NT2/D1 (cell line): ENCODE data around the gene SLC25A36.
"Not testable (repeated sequence)": the region's sequence is repeated elsewhere in the genome, so short reads cannot be mapped to it uniquely, and the experiment has no call there.

Experiments
- DNase-seq: peaks from one replicate; pipeline ENCODE4 v3.0.0-alpha.2; 2011; ENCODE audit warnings: low read depth, low spot score
- H3K27me3 ChIP-seq: 2 replicates; pipeline ENCODE4 v1.6.0; 2011; ENCODE audit warnings: mild to moderate bottlenecking; ENCODE audit not compliant: insufficient read length, insufficient read depth
- H3K36me3 ChIP-seq: 2 replicates; pipeline ENCODE4 v1.6.1; 2011; ENCODE audit warnings: mild to moderate bottlenecking, low read length, mixed read lengths; ENCODE audit not compliant: insufficient read depth, insufficient read length
- H3K4me1 ChIP-seq: 2 replicates; pipeline ENCODE4 v1.5.1; 2011; ENCODE audit not compliant: insufficient read depth, insufficient read length
- H3K4me3 ChIP-seq: 2 replicates; pipeline ENCODE4 v1.5.1; 2011; ENCODE audit warnings: low read depth; ENCODE audit not compliant: insufficient read length
- H3K9ac ChIP-seq: 2 replicates; pipeline ENCODE4 v1.6.0; 2011; ENCODE audit warnings: low read depth; ENCODE audit not compliant: insufficient read length
- H3K9me3 ChIP-seq: 2 replicates; pipeline ENCODE4 v1.5.1; 2011; ENCODE audit warnings: mild to moderate bottlenecking, low read length; ENCODE audit not compliant: insufficient read depth
- SUZ12 ChIP-seq: IDR thresholded peaks from 2 replicates; pipeline ENCODE4 v1.6.1; 2011; ENCODE audit not compliant: insufficient read length, insufficient read depth; ENCODE audit errors: extremely low read depth
- YY1 ChIP-seq: IDR thresholded peaks from 2 replicates; pipeline ENCODE4 v1.6.1; 2011; ENCODE audit not compliant: insufficient read length, insufficient read depth
- ZNF274 ChIP-seq: IDR thresholded peaks from 2 replicates; pipeline ENCODE4 v1.6.1; 2011; ENCODE audit warnings: mild to moderate bottlenecking, low read depth, low read length

Gene SLC25A36

GRCh38 chr3:141012571-141012970 is 70.9 kb downstream of the SLC25A36 start:
- Histone ChIP-seq H3K9me3 (no peaks in the 10 kb centered on the region), H3K27me3 (peaks cover 2% of the 10 kb centered on the region), H3K36me3 (no peaks in the 10 kb centered on the region), H3K9ac (no peak overlapping the region), H3K4me3 (no peak overlapping the region), H3K4me1 (no peaks in the 10 kb centered on the region)
- peak; percentile 3 for DNase-seq
- TF ChIP-seq SUZ12 (no peak), ZNF274 (no peak), YY1 (no peak)

GRCh38 chr3:141015481-141015880 is 73.8 kb downstream of the SLC25A36 start:
- no peak for DNase-seq
- Histone ChIP-seq H3K27me3 (peaks cover 2% of the 10 kb centered on the region), H3K4me3 (no peak overlapping the region), H3K36me3 (no peaks in the 10 kb centered on the region), H3K9ac (no peak overlapping the region), H3K9me3 (no peaks in the 10 kb centered on the region), H3K4me1 (no peaks in the 10 kb centered on the region)
- TF ChIP-seq ZNF274 = no peak
- no peak for TF ChIP-seq SUZ12
- TF ChIP-seq YY1 = no peak

- H3K9ac ChIP-seq, H3K4me1 ChIP-seq, H3K4me3 ChIP-seq, DNase-seq, H3K9me3 ChIP-seq, H3K36me3 ChIP-seq, H3K27me3 ChIP-seq: not testable (repeated sequence)
Observed at GRCh38 chr3:141017366-141018322, 76.0 kb downstream of the SLC25A36 start.

GRCh38 chr3:141019244-141019643 is 77.6 kb downstream of the SLC25A36 start:
- TF ChIP-seq ZNF274 (no peak), SUZ12 (no peak), YY1 (no peak)
- Histone ChIP-seq H3K9me3 (no peaks in the 10 kb centered on the region), H3K4me1 (no peaks in the 10 kb centered on the region), H3K27me3 (no peaks in the 10 kb centered on the region), H3K4me3 (no peak overlapping the region), H3K36me3 (no peaks in the 10 kb centered on the region), H3K9ac (no peak overlapping the region)
- no peak for DNase-seq

- Histone ChIP-seq H3K27me3 (no peaks in the 10 kb centered on the region), H3K4me3 (no peak overlapping the region), H3K9ac (no peak overlapping the region), H3K9me3 (no peaks in the 10 kb centered on the region), H3K4me1 (no peaks in the 10 kb centered on the region), H3K36me3 (no peaks in the 10 kb centered on the region)
- TF ChIP-seq SUZ12 (no peak), YY1 (no peak), ZNF274 (no peak)
- DNase-seq = no peak
Observed at GRCh38 chr3:141020143-141020830, 78.7 kb downstream of the SLC25A36 start.

GRCh38 chr3:141021261-141021660 is 79.6 kb downstream of the SLC25A36 start:
- TF ChIP-seq YY1 = no peak
- no peak for TF ChIP-seq SUZ12
- no peak for TF ChIP-seq ZNF274
- H3K27me3 ChIP-seq = no peaks in the 10 kb centered on the region

More at GRCh38 chr3:141021261-141021660, 79.6 kb downstream of the SLC25A36 start:
- Histone ChIP-seq H3K9ac (no peak overlapping the region), H3K4me1 (no peaks in the 10 kb centered on the region), H3K9me3 (no peaks in the 10 kb centered on the region), H3K4me3 (no peak overlapping the region), H3K36me3 (no peaks in the 10 kb centered on the region)
- DNase-seq = no peak
